ENCODE data around the gene NRDC. TPM values are rescaled to one million over a fixed set of nuclear protein-coding genes. Genes with fewer than 3 reads are reported as not detected.
"Not testable (repeated sequence)": the region's sequence is repeated elsewhere in the genome, so short reads cannot be mapped to it uniquely, and the experiment has no call there.

NRDC gene
- polyA plus RNA-seq, 4 donors = 55.7 to 90.7 (median 79.3) TPM

DNA sequence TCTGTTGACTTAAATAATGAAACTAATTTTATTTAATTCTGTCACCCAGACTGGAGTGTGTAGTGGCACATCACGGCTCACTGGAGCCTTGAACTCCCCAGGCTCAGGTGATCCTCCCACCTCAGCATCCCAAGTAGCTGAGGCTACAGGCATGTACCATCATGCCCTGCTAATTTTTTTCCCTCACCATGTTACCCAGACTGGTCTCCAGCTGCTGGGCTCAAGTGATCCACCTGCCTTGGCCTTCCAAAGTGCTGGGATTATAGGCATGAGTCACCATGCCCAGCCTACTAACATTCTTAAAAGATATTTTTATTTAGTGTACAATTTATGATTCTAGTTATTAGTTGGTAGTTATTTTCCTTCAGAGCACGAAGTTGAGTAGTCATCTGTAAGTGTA lies 49.5 kb downstream of the NRDC start:
- H3K4me3 ChIP-seq (ENCODE audit: low read depth in 1 of 3, low read length in 3 of 3) = no peak overlapping the region
- FAIRE-seq (no peak), DNase-seq (no peak)
- H3K36me3 ChIP-seq (ENCODE audit: control insufficient read depth in 3 of 3, insufficient read depth in 2 of 3, low read depth in 1 of 3, low read length in 3 of 3) = peaks cover 2 to 20% (median 5%) of the 10 kb centered on the region in 3 donors
- H3K27me3 ChIP-seq (ENCODE audit: control insufficient read depth in 3 of 3, insufficient read depth in 3 of 3, low read length in 3 of 3) = no peaks in the 10 kb centered on the region
- no peaks in the 10 kb centered on the region for H3K9me3 ChIP-seq (ENCODE audit: control insufficient read depth in 2 of 2, insufficient read depth in 1 of 2, low read depth in 1 of 2, low read length in 1 of 2)
- H3K27ac ChIP-seq (ENCODE audit: low read depth in 1 of 3, low read length in 2 of 3) = no peak overlapping the region
- H3K4me1 ChIP-seq (ENCODE audit: control insufficient read depth in 3 of 3, insufficient read depth in 2 of 3, low read depth in 1 of 3, low read length in 2 of 3) = no peaks in the 10 kb centered on the region
- 96 to 98% (median 96%) methylated on average over 2 of the region's 2 CpGs for WGBS, 3 donors

DNA sequence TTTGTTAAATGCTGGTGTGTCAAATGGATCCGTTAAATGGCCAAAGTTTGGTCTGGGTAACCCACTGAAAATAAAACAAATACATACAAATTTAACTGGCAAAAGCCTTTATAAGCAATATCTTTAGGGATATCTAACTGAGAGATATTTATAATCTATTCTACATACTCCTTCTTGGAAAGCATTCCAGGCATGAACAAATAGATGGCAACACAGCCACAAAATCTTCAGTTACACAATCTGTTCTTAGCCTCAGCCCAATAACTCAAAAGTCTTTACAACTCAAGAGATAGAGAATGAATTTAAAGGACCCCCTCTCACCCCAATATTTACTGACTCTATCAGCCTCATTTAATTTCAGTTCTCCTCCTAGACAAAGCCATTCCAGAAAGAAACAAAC lies 58.7 kb downstream of the NRDC start:
- H3K27me3 ChIP-seq (ENCODE audit: control insufficient read depth in 3 of 3, insufficient read depth in 3 of 3, low read length in 3 of 3) = no peaks in the 10 kb centered on the region
- no peak overlapping the region for H3K4me3 ChIP-seq (ENCODE audit: low read depth in 1 of 3, low read length in 3 of 3)
- FAIRE-seq (no peak), DNase-seq (no peak)
- no peak overlapping the region for H3K27ac ChIP-seq (ENCODE audit: low read depth in 1 of 3, low read length in 2 of 3)
- WGBS, 3 donors = 97 to 100% (median 100%) methylated on average over 1 of the region's 1 CpG
- H3K4me1 ChIP-seq (ENCODE audit: control insufficient read depth in 3 of 3, insufficient read depth in 2 of 3, low read depth in 1 of 3, low read length in 2 of 3) = no peaks in the 10 kb centered on the region
- H3K36me3 ChIP-seq (ENCODE audit: control insufficient read depth in 3 of 3, insufficient read depth in 2 of 3, low read depth in 1 of 3, low read length in 3 of 3) = peaks cover 0 to 13% (median 10%) of the 10 kb centered on the region in 3 donors
- H3K9me3 ChIP-seq (ENCODE audit: control insufficient read depth in 2 of 2, insufficient read depth in 1 of 2, low read depth in 1 of 2, low read length in 1 of 2) = no peaks in the 10 kb centered on the region

DNA sequence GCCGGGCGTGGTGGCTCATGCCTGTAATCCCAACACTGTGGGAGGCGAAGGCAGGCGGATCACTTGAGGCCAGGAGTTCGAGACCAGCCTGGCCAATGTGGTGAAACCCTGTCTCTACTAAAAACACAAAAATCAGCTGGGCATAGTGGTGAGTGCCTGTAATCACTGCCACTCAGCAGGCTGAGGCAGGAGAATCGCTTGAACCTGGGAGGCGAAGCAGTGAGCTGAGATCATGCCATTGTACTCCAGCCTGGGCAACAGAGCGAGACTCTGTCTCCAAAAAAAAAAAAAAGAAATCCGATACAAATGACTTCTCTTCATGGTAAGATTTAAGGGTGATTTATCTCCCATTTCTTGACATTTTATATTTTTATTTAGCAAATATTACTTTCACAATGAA lies 59.5 kb downstream of the NRDC start:
- H3K4me1 ChIP-seq (ENCODE audit: control insufficient read depth in 3 of 3, insufficient read depth in 2 of 3, low read depth in 1 of 3, low read length in 2 of 3); H3K27ac ChIP-seq (ENCODE audit: low read depth in 1 of 3, low read length in 2 of 3); H3K27me3 ChIP-seq (ENCODE audit: control insufficient read depth in 3 of 3, insufficient read depth in 3 of 3, low read length in 3 of 3); H3K9me3 ChIP-seq (ENCODE audit: control insufficient read depth in 2 of 2, insufficient read depth in 1 of 2, low read depth in 1 of 2, low read length in 1 of 2); FAIRE-seq; H3K4me3 ChIP-seq (ENCODE audit: low read depth in 1 of 3, low read length in 3 of 3); DNase-seq: not testable (repeated sequence)
- peaks cover 3 to 11% (median 9%) of the 10 kb centered on the region in 3 donors for H3K36me3 ChIP-seq (ENCODE audit: control insufficient read depth in 3 of 3, insufficient read depth in 2 of 3, low read depth in 1 of 3, low read length in 3 of 3)
- WGBS, 3 donors = 96 to 98% (median 98%) methylated on average over 9 of the region's 9 CpGs

DNA sequence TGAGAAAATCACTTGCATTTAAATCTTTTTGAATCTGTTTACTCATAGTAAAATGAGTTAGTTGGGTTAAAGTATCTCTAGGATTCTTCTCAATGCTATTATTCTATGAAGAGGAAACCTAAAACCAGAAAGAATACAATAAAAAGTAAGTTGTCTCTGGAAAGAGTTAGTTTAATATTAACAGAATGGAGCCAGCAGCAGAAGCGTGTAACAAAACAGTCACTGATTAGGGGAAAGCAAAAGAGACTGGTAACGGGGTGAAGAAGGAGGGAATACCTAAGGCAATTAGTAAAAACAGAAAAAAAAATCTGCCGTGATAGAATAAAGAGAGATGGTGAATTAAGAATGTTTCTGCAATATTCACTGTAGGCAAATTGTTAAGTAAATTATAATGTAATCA lies 60.0 kb downstream of the NRDC start:
- Histone ChIP-seq H3K27ac (ENCODE audit: low read depth in 1 of 3, low read length in 2 of 3) (no peak overlapping the region), H3K9me3 (ENCODE audit: control insufficient read depth in 2 of 2, insufficient read depth in 1 of 2, low read depth in 1 of 2, low read length in 1 of 2) (no peaks in the 10 kb centered on the region), H3K27me3 (ENCODE audit: control insufficient read depth in 3 of 3, insufficient read depth in 3 of 3, low read length in 3 of 3) (no peaks in the 10 kb centered on the region), H3K36me3 (ENCODE audit: control insufficient read depth in 3 of 3, insufficient read depth in 2 of 3, low read depth in 1 of 3, low read length in 3 of 3) (peaks cover 4 to 11% (median 10%) of the 10 kb centered on the region in 3 donors), H3K4me3 (ENCODE audit: low read depth in 1 of 3, low read length in 3 of 3) (no peak overlapping the region), H3K4me1 (ENCODE audit: control insufficient read depth in 3 of 3, insufficient read depth in 2 of 3, low read depth in 1 of 3, low read length in 2 of 3) (no peaks in the 10 kb centered on the region)
- FAIRE-seq (no peak), DNase-seq (peak in 1 of 2 donors; percentile 10)
- WGBS, 3 donors = 73 to 85% (median 84%) methylated on average over 3 of the region's 3 CpGs

DNA sequence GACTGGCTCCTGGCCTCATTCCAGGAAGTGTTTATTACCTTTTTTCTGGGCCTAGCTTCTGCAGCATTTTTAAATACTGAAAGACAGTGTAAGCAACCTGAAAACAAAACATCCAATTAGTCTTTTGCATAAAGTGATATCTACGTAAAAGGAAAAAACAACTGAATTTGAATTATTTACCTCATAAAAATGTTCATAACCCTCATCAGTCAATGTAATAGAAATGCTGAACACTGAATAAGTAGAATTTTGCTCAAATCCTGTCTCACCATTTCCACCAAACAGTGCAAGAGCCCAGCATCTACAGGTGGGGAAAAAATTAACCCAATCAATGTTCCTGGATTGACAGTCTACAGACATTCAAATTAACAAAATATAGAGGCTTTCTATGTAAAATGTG lies 64.0 kb downstream of the NRDC start:
- H3K4me3 ChIP-seq (ENCODE audit: low read depth in 1 of 3, low read length in 3 of 3) = no peak overlapping the region
- no peak overlapping the region for H3K27ac ChIP-seq (ENCODE audit: low read depth in 1 of 3, low read length in 2 of 3)
- H3K9me3 ChIP-seq (ENCODE audit: control insufficient read depth in 2 of 2, insufficient read depth in 1 of 2, low read depth in 1 of 2, low read length in 1 of 2) = no peaks in the 10 kb centered on the region
- H3K27me3 ChIP-seq (ENCODE audit: control insufficient read depth in 3 of 3, insufficient read depth in 3 of 3, low read length in 3 of 3) = no peaks in the 10 kb centered on the region
- WGBS, 3 donors = 96 to 100% (median 97%) methylated on average over 1 of the region's 1 CpG
- no peaks in the 10 kb centered on the region for H3K4me1 ChIP-seq (ENCODE audit: control insufficient read depth in 3 of 3, insufficient read depth in 2 of 3, low read depth in 1 of 3, low read length in 2 of 3)
- DNase-seq (no peak), FAIRE-seq (no peak)
- peaks cover 9 to 26% (median 10%) of the 10 kb centered on the region in 3 donors for H3K36me3 ChIP-seq (ENCODE audit: control insufficient read depth in 3 of 3, insufficient read depth in 2 of 3, low read depth in 1 of 3, low read length in 3 of 3)

DNA sequence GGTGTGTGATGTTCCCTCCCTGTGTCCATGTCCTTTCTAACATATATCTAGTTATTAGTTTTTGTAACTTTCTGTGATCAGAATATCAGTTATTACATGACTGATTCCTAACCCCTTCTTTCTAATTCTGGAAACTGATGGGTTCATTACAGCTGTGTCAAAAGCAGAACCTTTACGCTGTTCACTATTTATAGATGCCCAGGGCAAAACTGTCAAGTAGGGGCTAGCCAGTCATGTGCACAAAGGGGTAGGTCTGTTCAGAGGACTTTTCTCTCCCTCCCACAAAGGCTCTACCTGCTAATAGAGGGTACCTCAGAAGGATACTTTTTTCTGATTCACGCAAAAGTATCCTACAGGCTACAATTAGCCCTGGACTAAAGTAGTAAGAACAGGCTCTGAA lies 79.2 kb downstream of the NRDC start:
- 95 to 96% (median 96%) methylated on average over 2 of the region's 2 CpGs for WGBS, 3 donors
- DNase-seq (no peak), FAIRE-seq (no peak)
- Histone ChIP-seq H3K4me3 (ENCODE audit: low read depth in 1 of 3, low read length in 3 of 3) (no peak overlapping the region), H3K27ac (ENCODE audit: low read depth in 1 of 3, low read length in 2 of 3) (no peak overlapping the region), H3K4me1 (ENCODE audit: control insufficient read depth in 3 of 3, insufficient read depth in 2 of 3, low read depth in 1 of 3, low read length in 2 of 3) (no peaks in the 10 kb centered on the region), H3K9me3 (ENCODE audit: control insufficient read depth in 2 of 2, insufficient read depth in 1 of 2, low read depth in 1 of 2, low read length in 1 of 2) (no peaks in the 10 kb centered on the region), H3K27me3 (ENCODE audit: control insufficient read depth in 3 of 3, insufficient read depth in 3 of 3, low read length in 3 of 3) (no peaks in the 10 kb centered on the region), H3K36me3 (ENCODE audit: control insufficient read depth in 3 of 3, insufficient read depth in 2 of 3, low read depth in 1 of 3, low read length in 3 of 3) (peaks cover 5 to 31% (median 21%) of the 10 kb centered on the region in 3 donors)

DNA sequence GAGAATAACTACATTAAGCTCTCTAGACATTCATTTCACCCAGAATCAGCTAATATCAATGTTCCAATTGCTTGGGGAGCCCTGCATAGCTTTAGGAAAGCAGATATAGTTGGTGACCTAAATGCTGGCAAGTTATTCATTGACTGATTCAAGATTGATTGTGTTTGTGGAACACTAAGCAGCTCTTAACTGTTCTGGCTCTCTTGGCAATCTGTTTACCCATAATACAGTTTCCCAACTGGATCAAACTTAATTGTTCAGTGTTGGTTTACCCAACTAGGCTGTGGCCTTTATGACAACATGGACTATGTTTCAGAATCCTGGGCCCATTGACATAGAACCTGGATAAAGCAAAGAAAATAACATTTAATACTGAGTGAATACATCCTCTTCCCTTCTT lies 83.7 kb downstream of the NRDC start:
- no peak for DNase-seq
- H3K36me3 ChIP-seq (ENCODE audit: control insufficient read depth in 3 of 3, insufficient read depth in 2 of 3, low read depth in 1 of 3, low read length in 3 of 3) = peaks cover 16 to 43% (median 35%) of the 10 kb centered on the region in 3 donors

DNA sequence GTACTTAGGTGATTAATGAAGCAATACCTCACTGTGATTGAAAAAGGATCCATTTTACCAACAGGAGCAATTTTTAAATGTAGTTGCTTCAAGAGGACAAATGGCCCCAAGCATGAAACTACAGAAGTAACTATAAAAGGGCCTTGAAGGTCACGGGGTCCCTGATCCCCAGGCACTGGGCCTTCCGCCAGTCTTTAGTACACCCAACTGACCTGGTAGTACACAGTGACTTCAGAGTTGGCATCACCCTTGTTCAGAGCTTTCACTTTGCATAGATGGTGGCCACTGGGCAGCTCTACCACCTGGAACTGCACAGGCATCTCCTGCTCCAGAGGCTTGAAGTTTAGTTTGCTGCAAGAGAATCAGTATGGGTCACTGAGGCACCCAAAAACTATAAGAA lies 84.3 kb downstream of the NRDC start:
- 91 to 98% (median 95%) methylated on average over 2 of the region's 2 CpGs for WGBS, 3 donors
- FAIRE-seq (no peak), DNase-seq (no peak)
- H3K4me3 ChIP-seq (ENCODE audit: low read depth in 1 of 3, low read length in 3 of 3) = no peak overlapping the region
- no peaks in the 10 kb centered on the region for H3K4me1 ChIP-seq (ENCODE audit: control insufficient read depth in 3 of 3, insufficient read depth in 2 of 3, low read depth in 1 of 3, low read length in 2 of 3)
- no peaks in the 10 kb centered on the region for H3K27me3 ChIP-seq (ENCODE audit: control insufficient read depth in 3 of 3, insufficient read depth in 3 of 3, low read length in 3 of 3)
- H3K36me3 ChIP-seq (ENCODE audit: control insufficient read depth in 3 of 3, insufficient read depth in 2 of 3, low read depth in 1 of 3, low read length in 3 of 3) = peaks cover 19 to 41% (median 37%) of the 10 kb centered on the region in 3 donors
- no peak overlapping the region for H3K27ac ChIP-seq (ENCODE audit: low read depth in 1 of 3, low read length in 2 of 3)
- no peaks in the 10 kb centered on the region for H3K9me3 ChIP-seq (ENCODE audit: control insufficient read depth in 2 of 2, insufficient read depth in 1 of 2, low read depth in 1 of 2, low read length in 1 of 2)

More for the DNA sequence above, 83.7 kb downstream of the NRDC start:
- no peaks in the 10 kb centered on the region for H3K27me3 ChIP-seq (ENCODE audit: control insufficient read depth in 3 of 3, insufficient read depth in 3 of 3, low read length in 3 of 3)
- H3K9me3 ChIP-seq (ENCODE audit: control insufficient read depth in 2 of 2, insufficient read depth in 1 of 2, low read depth in 1 of 2, low read length in 1 of 2) = no peaks in the 10 kb centered on the region
- H3K4me1 ChIP-seq (ENCODE audit: control insufficient read depth in 3 of 3, insufficient read depth in 2 of 3, low read depth in 1 of 3, low read length in 2 of 3) = no peaks in the 10 kb centered on the region
- FAIRE-seq = no peak
- no peak overlapping the region for H3K4me3 ChIP-seq (ENCODE audit: low read depth in 1 of 3, low read length in 3 of 3)
- no peak overlapping the region for H3K27ac ChIP-seq (ENCODE audit: low read depth in 1 of 3, low read length in 2 of 3)

DNA sequence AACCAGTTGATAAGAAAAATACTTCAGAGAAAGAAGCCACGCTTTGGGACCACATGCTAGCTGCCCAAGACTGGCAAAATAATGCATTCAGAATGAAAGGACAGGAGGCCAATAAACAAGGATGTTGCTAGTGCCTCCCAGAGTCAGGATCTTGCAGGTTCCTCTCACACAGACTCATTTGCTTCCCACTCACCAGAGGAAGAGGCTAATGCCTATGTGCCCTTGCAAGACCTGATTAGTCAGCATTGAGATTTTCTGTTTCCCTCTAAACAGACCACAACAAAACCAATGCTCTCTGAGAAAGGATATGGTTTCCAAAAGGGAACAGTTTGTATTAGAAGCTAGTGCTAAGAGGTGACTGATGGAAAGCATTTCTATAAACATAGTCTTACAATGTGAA lies 85.7 kb downstream of the NRDC start:
- DNase-seq = no peak
- no peak for FAIRE-seq

More for the DNA sequence above, 85.7 kb downstream of the NRDC start:
- no peaks in the 10 kb centered on the region for H3K9me3 ChIP-seq (ENCODE audit: control insufficient read depth in 2 of 2, insufficient read depth in 1 of 2, low read depth in 1 of 2, low read length in 1 of 2)
- no peaks in the 10 kb centered on the region for H3K27me3 ChIP-seq (ENCODE audit: control insufficient read depth in 3 of 3, insufficient read depth in 3 of 3, low read length in 3 of 3)
- no peak overlapping the region for H3K27ac ChIP-seq (ENCODE audit: low read depth in 1 of 3, low read length in 2 of 3)
- H3K4me1 ChIP-seq (ENCODE audit: control insufficient read depth in 3 of 3, insufficient read depth in 2 of 3, low read depth in 1 of 3, low read length in 2 of 3) = no peaks in the 10 kb centered on the region
- 84 to 95% (median 93%) methylated on average over 1 of the region's 1 CpG for WGBS, 3 donors
- peaks cover 21 to 40% (median 38%) of the 10 kb centered on the region in 3 donors for H3K36me3 ChIP-seq (ENCODE audit: control insufficient read depth in 3 of 3, insufficient read depth in 2 of 3, low read depth in 1 of 3, low read length in 3 of 3)
- H3K4me3 ChIP-seq (ENCODE audit: low read depth in 1 of 3, low read length in 3 of 3) = no peak overlapping the region
